ENCODE results near the gene ARHGAP22. TPM values are rescaled to one million over a fixed set of nuclear protein-coding genes. Genes with fewer than 3 reads are reported as not detected.

The ARHGAP22 gene, protein sequence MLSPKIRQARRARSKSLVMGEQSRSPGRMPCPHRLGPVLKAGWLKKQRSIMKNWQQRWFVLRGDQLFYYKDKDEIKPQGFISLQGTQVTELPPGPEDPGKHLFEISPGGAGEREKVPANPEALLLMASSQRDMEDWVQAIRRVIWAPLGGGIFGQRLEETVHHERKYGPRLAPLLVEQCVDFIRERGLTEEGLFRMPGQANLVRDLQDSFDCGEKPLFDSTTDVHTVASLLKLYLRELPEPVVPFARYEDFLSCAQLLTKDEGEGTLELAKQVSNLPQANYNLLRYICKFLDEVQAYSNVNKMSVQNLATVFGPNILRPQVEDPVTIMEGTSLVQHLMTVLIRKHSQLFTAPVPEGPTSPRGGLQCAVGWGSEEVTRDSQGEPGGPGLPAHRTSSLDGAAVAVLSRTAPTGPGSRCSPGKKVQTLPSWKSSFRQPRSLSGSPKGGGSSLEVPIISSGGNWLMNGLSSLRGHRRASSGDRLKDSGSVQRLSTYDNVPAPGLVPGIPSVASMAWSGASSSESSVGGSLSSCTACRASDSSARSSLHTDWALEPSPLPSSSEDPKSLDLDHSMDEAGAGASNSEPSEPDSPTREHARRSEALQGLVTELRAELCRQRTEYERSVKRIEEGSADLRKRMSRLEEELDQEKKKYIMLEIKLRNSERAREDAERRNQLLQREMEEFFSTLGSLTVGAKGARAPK
- total RNA-seq, result 8.0 and 10.5 TPM in 2 replicates

DNA sequence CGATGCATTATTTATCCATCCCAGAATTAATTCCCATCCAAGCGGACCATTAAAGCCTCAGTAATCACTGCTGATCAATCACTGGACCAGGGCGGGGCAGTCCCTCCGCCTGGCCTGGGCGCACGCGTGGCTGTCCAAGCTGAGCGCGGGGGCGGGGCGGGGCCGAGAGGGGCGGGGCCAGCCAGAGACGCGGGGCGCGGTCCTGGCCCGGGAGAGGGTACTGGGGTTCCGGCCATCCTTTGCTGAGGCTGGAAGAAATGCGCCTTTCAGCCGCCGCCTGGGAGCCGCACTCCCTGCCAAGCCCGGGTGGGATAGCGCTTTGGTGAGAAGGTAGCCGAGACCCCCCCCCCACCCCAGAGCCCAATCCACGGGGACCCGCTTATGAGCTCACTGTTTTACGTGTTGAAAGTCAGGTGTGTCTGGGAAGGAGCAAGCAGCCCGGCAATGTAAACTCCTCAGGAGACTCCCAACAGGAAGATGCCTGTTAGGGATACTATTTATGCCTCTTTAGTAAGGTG is at the start of gene ARHGAP22:
Gene ARHGAP22 (minus strand): TSS at position 83 of the 518 bp plus-strand sequence. CDS start 277 bp downstream, outside the sequence.

Other genes with a start within 250 kb of the ARHGAP22 start
- not detected in 2 replicates for gene WDFY4, start 79.8 kb upstream of the ARHGAP22 start, total RNA-seq

Measured in cardiac ventricle fibroblast (primary cell).